Measurements from ENCODE around the gene RALY. TPM values are rescaled to one million over a fixed set of nuclear protein-coding genes. Genes with fewer than 3 reads are reported as not detected.

The RALY gene
- total RNA-seq, 1 donor from 2014 or later, result 102 TPM

Small RNA genes within 50 kb of the gene (microRNA-seq; reads per million reads assigned to microRNA genes)
- gene MIR4755, result not detected

Other genes starting within 250 kb of the RALY start
- gene CHMP4B, start 182.6 kb upstream of the RALY start, total RNA-seq, result 108 TPM
- gene EIF2S2, start 118.3 kb downstream of the RALY start, total RNA-seq, result 43.7 TPM
- 15.0 TPM for gene ASIP, start 247.5 kb downstream of the RALY start, total RNA-seq